ENCODE data around the gene PHLDB1.

The PHLDB1 gene

DNA sequence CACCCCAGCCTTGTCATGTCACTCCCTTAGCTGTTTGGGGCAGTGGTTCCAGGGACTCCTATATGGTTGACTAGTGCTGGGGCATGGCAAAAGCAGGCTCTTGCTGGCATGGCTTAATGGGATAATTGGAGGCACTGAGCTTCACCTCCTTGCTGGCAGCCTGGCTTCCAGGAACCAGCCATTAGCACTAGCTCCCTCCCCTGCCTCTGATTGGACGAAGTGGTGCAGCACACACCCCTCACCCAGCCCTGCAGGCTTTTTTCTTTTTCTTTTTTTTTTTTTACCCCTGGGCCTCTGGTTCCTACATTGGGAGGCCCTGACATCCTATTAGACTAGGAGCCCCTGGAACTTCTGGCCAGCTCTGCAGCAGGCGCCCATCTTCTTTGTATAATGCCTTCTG, 18.6 kb downstream of the PHLDB1 start:
- H3F3A ChIP-seq (ENCODE audit: control insufficient read depth, insufficient read depth) = no peaks in the 10 kb centered on the region
- no peaks in the 10 kb centered on the region for H3K9me2 ChIP-seq (replicated peaks; ENCODE audit: control insufficient read depth, low read length)
- H3K27ac ChIP-seq (ENCODE audit: low read depth, low read length) = no peak overlapping the region
- H3K4me1 ChIP-seq (ENCODE audit: control insufficient read depth, low read length) = peaks cover 7% of the 10 kb centered on the region
- no peak for TF ChIP-seq EZH2phosphoT487 (IDR thresholded peaks at IDR 0.05; ENCODE audit: borderline replicate concordance, low read length)
- TF ChIP-seq, protein P1, sequence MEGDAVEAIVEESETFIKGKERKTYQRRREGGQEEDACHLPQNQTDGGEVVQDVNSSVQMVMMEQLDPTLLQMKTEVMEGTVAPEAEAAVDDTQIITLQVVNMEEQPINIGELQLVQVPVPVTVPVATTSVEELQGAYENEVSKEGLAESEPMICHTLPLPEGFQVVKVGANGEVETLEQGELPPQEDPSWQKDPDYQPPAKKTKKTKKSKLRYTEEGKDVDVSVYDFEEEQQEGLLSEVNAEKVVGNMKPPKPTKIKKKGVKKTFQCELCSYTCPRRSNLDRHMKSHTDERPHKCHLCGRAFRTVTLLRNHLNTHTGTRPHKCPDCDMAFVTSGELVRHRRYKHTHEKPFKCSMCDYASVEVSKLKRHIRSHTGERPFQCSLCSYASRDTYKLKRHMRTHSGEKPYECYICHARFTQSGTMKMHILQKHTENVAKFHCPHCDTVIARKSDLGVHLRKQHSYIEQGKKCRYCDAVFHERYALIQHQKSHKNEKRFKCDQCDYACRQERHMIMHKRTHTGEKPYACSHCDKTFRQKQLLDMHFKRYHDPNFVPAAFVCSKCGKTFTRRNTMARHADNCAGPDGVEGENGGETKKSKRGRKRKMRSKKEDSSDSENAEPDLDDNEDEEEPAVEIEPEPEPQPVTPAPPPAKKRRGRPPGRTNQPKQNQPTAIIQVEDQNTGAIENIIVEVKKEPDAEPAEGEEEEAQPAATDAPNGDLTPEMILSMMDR (IDR thresholded peaks at IDR 0.05; ENCODE audit: low read depth, low read length, poor library complexity, severe bottlenecking) = no peak
- no peaks in the 10 kb centered on the region for H3K79me2 ChIP-seq (ENCODE audit: control insufficient read depth, low read length)
- H4K20me1 ChIP-seq (ENCODE audit: control insufficient read depth, insufficient read depth, low read depth, low read length) = no peaks in the 10 kb centered on the region
- no peaks in the 10 kb centered on the region for H3K36me3 ChIP-seq (ENCODE audit: control insufficient read depth, low read length)
- H3K4me3 ChIP-seq (ENCODE audit: low read length) = no peak overlapping the region
- H3K9me3 ChIP-seq (ENCODE audit: control insufficient read depth, insufficient read depth, low read length) = no peaks in the 10 kb centered on the region
- no peak overlapping the region for H3K4me2 ChIP-seq (ENCODE audit: low read length)
- H3K27me3 ChIP-seq (ENCODE audit: control insufficient read depth, low read length) = peaks cover 34% of the 10 kb centered on the region

DNA sequence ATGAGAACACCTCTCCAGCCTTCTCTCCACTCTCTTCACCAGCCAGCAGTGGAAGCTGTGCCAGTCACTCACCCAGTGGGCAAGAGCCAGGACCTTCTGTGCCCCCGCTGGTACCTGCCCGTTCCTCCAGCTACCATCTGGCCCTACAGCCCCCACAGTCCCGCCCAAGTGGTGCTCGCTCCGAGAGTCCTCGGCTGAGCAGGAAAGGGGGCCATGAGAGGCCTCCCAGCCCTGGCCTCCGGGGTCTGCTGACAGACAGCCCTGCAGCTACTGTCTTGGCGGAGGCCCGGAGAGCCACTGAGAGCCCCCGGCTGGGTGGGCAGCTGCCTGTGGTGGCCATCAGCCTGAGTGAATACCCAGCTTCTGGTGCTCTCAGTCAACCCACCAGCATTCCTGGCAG, 20.2 kb downstream of the PHLDB1 start:
- Histone ChIP-seq H3F3A (ENCODE audit: control insufficient read depth, insufficient read depth) (no peaks in the 10 kb centered on the region), H3K9me3 (ENCODE audit: control insufficient read depth, insufficient read depth, low read length) (no peaks in the 10 kb centered on the region), H3K27ac (ENCODE audit: low read depth, low read length) (no peak overlapping the region), H3K4me1 (ENCODE audit: control insufficient read depth, low read length) (no peaks in the 10 kb centered on the region), H3K27me3 (ENCODE audit: control insufficient read depth, low read length) (peaks cover 22% of the 10 kb centered on the region), H3K4me3 (ENCODE audit: low read length) (no peak overlapping the region), H3K9me2 (replicated peaks; ENCODE audit: control insufficient read depth, low read length) (no peaks in the 10 kb centered on the region), H3K79me2 (ENCODE audit: control insufficient read depth, low read length) (no peaks in the 10 kb centered on the region), H3K4me2 (ENCODE audit: low read length) (no peak overlapping the region), H4K20me1 (ENCODE audit: control insufficient read depth, insufficient read depth, low read depth, low read length) (no peaks in the 10 kb centered on the region), H3K36me3 (ENCODE audit: control insufficient read depth, low read length) (no peaks in the 10 kb centered on the region)
- no peak for TF ChIP-seq EZH2phosphoT487 (IDR thresholded peaks at IDR 0.05; ENCODE audit: borderline replicate concordance, low read length)
- TF ChIP-seq, protein P1 (IDR thresholded peaks at IDR 0.05; ENCODE audit: low read depth, low read length, poor library complexity, severe bottlenecking) = no peak

DNA sequence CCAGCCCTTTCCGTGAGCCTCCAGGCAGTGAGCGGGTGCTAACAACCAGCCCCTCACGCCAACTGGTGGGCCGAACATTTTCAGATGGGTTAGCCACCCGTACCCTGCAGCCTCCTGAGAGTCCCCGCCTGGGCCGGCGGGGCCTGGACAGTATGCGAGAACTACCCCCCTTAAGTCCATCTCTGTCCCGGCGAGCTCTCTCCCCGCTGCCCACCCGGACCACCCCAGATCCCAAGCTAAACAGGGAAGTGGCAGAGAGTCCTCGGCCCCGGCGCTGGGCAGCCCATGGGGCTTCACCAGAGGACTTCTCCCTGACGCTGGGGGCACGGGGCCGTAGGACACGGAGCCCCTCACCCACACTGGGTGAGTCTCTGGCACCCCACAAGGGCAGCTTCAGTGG, 20.6 kb downstream of the PHLDB1 start:
- Histone ChIP-seq H3K79me2 (ENCODE audit: control insufficient read depth, low read length) (no peaks in the 10 kb centered on the region), H3K9me2 (replicated peaks; ENCODE audit: control insufficient read depth, low read length) (no peaks in the 10 kb centered on the region), H4K20me1 (ENCODE audit: control insufficient read depth, insufficient read depth, low read depth, low read length) (no peaks in the 10 kb centered on the region), H3K4me1 (ENCODE audit: control insufficient read depth, low read length) (no peaks in the 10 kb centered on the region), H3K27me3 (ENCODE audit: control insufficient read depth, low read length) (peaks cover 17% of the 10 kb centered on the region; the same call in 1 of the 2 replicates), H3K4me2 (ENCODE audit: low read length) (no peak overlapping the region), H3F3A (ENCODE audit: control insufficient read depth, insufficient read depth) (no peaks in the 10 kb centered on the region), H3K27ac (ENCODE audit: low read depth, low read length) (no peak overlapping the region), H3K36me3 (ENCODE audit: control insufficient read depth, low read length) (no peaks in the 10 kb centered on the region), H3K4me3 (ENCODE audit: low read length) (no peak overlapping the region), H3K9me3 (ENCODE audit: control insufficient read depth, insufficient read depth, low read length) (no peaks in the 10 kb centered on the region)
- TF ChIP-seq, protein P1 (IDR thresholded peaks at IDR 0.05; ENCODE audit: low read depth, low read length, poor library complexity, severe bottlenecking) = no peak
- TF ChIP-seq EZH2phosphoT487 (IDR thresholded peaks at IDR 0.05; ENCODE audit: borderline replicate concordance, low read length) = no peak
